Activated naive CD8-positive, alpha-beta T cell treated with anti-CD3 and anti-CD28 coated beads for 36 hours (primary cell): ENCODE results near the gene KCNQ1. TPM values are rescaled to one million over a fixed set of nuclear protein-coding genes. Genes with fewer than 3 reads are reported as not detected.
"Not testable (repeated sequence)": the region's sequence is repeated elsewhere in the genome, so short reads cannot be mapped to it uniquely, and the experiment has no call there.

Experiments
- DNase-seq: peaks from one replicate; pipeline ENCODE4 v3.0.0; 2021
- H3K27ac Mint-ChIP-seq: one replicate; pipeline ENCODE4 v1.8.0; 2022; ENCODE audit warnings: mild to moderate bottlenecking, moderate library complexity, mixed read lengths
- H3K27me3 Mint-ChIP-seq: one replicate; pipeline ENCODE4 v1.8.0; 2022; ENCODE audit warnings: mild to moderate bottlenecking, mixed read lengths
- H3K36me3 Mint-ChIP-seq: one replicate; pipeline ENCODE4 v1.8.0; 2021; ENCODE audit warnings: mild to moderate bottlenecking, mixed read lengths
- H3K4me1 Mint-ChIP-seq: one replicate; pipeline ENCODE4 v1.8.0; 2021; ENCODE audit warnings: mixed read lengths
- H3K4me3 Mint-ChIP-seq: one replicate; pipeline ENCODE4 v1.8.0; 2022; ENCODE audit warnings: mild to moderate bottlenecking, moderate library complexity, mixed read lengths
- H3K9me3 Mint-ChIP-seq: one replicate; pipeline ENCODE4 v1.8.0; 2022; ENCODE audit warnings: mixed read lengths
- total RNA-seq, 2 experiments: library from RNA; stranded (reverse); gene quantifications; one replicate each; pipeline ENCODE4 v1.2.3, GENCODE V29; 2021

KCNQ1 gene
- total RNA-seq, 2 experiments from 2014 or later, result 6.7 to 9.6 TPM

- DNase-seq, result no peak
- Mint-ChIP-seq H3K27me3 (no peaks in the 10 kb centered on the region), H3K27ac (no peak overlapping the region), H3K4me1 (no peaks in the 10 kb centered on the region), H3K4me3 (no peak overlapping the region), H3K9me3 (peaks cover 41% of the 10 kb centered on the region), H3K36me3 (peaks cover 65% of the 10 kb centered on the region)
Measured at GRCh38 chr11:2631161-2631560, 186.4 kb downstream of the KCNQ1 start.

GRCh38 chr11:2639763-2640162, 195.0 kb downstream of the KCNQ1 start:
- not testable (repeated sequence) for H3K27me3 Mint-ChIP-seq, DNase-seq, H3K4me1 Mint-ChIP-seq, H3K4me3 Mint-ChIP-seq, H3K27ac Mint-ChIP-seq
- H3K9me3 Mint-ChIP-seq, result peaks cover 71% of the 10 kb centered on the region
- peaks cover 62% of the 10 kb centered on the region for H3K36me3 Mint-ChIP-seq

DNA sequence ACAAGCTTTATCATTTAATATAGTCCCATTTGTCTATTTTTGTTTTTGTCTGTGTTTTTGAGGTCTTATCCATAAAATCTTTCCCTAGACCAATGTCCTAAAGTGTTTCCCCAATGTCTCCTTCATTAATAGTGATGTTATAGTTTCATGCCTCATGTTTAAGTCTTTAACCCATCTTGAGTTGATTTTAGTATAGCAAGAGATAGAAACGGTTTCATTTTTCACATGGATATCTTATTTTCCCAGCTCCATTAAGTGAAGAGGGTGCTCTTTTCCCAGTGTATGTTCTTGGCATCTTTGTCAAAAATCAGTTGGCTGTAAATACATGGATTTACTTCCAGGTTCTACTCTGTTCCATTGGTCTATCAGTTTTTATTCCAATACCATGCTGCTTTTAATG, 196.8 kb downstream of the KCNQ1 start:
- Mint-ChIP-seq H3K9me3 (peaks cover 67% of the 10 kb centered on the region), H3K27ac (no peak overlapping the region), H3K4me1 (no peaks in the 10 kb centered on the region)

DNA sequence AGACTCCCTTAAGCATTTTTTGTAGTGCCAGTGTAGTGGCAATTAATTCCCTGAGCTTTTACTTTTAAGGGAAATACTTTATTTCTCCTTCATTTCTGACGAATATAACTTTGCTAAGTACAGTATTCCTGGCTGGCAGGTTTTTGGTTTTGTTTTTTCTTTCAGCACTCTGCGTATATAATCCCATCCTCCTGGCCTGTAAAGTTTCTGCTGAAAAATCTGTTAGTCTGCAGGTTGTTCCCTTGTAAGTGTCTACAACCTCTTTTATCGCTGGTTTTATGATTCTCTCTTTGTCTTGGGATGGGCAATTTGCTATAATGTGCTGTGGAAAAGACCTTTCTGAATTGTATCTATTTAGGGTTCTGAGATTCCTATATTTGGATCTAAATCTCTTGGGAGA, 198.9 kb downstream of the KCNQ1 start:
- peaks cover 65% of the 10 kb centered on the region for H3K36me3 Mint-ChIP-seq
- H3K4me1 Mint-ChIP-seq, result no peaks in the 10 kb centered on the region
- no peaks in the 10 kb centered on the region for H3K27me3 Mint-ChIP-seq
- no peak overlapping the region for H3K27ac Mint-ChIP-seq
- H3K4me3 Mint-ChIP-seq, result no peak overlapping the region
- no peak for DNase-seq
- peaks cover 58% of the 10 kb centered on the region for H3K9me3 Mint-ChIP-seq

More for the DNA sequence above, 196.8 kb downstream of the KCNQ1 start:
- no peaks in the 10 kb centered on the region for H3K27me3 Mint-ChIP-seq
- H3K36me3 Mint-ChIP-seq, result peaks cover 63% of the 10 kb centered on the region
- no peak overlapping the region for H3K4me3 Mint-ChIP-seq
- DNase-seq, result no peak

- no peak for DNase-seq
- Mint-ChIP-seq H3K27ac (no peak overlapping the region), H3K27me3 (no peaks in the 10 kb centered on the region), H3K36me3 (peaks cover 71% of the 10 kb centered on the region), H3K9me3 (peaks cover 62% of the 10 kb centered on the region), H3K4me1 (no peaks in the 10 kb centered on the region), H3K4me3 (no peak overlapping the region)
Measured at GRCh38 chr11:2644844-2645778, 200.3 kb downstream of the KCNQ1 start.

DNA sequence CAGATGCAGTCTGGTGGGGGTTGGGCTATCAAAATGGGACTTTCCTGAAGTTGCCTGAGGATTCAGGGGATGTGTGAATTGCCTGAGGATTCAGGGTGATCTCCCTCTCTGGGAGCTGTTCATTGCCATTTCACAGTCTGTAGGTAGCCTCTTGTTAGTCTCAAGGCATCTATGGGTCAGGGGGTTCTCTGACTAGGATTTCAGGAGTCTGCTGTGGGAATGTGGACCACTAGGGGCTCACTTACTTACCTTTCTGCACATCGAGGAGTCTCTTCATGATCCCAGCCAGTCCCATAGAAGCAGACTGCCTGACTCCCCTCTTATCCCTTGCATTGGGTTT, 200.9 kb downstream of the KCNQ1 start:
- Mint-ChIP-seq H3K36me3 (peaks cover 71% of the 10 kb centered on the region), H3K27me3 (no peaks in the 10 kb centered on the region), H3K4me3 (no peak overlapping the region), H3K4me1 (no peaks in the 10 kb centered on the region), H3K27ac (no peak overlapping the region), H3K9me3 (peaks cover 60% of the 10 kb centered on the region)
- DNase-seq, result no peak

DNA sequence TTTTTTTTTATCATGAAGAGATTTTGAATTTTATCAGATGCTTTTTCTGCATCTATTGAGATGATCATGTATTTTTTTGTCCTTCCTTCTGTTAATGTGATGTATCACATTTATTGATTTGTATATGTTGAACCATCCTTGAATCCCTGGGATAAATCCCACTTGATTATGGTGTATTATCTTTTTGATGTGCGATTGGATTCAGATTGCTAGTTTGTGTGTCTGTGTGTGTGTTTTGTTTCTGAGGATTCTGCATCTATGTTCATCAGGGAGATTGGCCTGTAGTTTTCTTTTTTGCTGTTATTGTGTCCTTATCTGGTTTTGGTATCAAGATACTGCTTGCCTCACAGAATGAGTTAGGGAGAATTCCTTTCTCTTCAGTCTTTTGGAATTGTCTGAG, 202.4 kb downstream of the KCNQ1 start:
- Mint-ChIP-seq H3K27me3 (no peaks in the 10 kb centered on the region), H3K27ac (no peak overlapping the region), H3K9me3 (peaks cover 50% of the 10 kb centered on the region), H3K4me3 (no peak overlapping the region), H3K4me1 (no peaks in the 10 kb centered on the region), H3K36me3 (peaks cover 66% of the 10 kb centered on the region)
- no peak for DNase-seq

- H3K4me1 Mint-ChIP-seq, result no peaks in the 10 kb centered on the region
- no peak overlapping the region for H3K4me3 Mint-ChIP-seq
- H3K36me3 Mint-ChIP-seq, result peaks cover 60% of the 10 kb centered on the region
- no peaks in the 10 kb centered on the region for H3K27me3 Mint-ChIP-seq
- no peak overlapping the region for H3K27ac Mint-ChIP-seq
- no peak for DNase-seq
- peaks cover 44% of the 10 kb centered on the region for H3K9me3 Mint-ChIP-seq
Measured at GRCh38 chr11:2647953-2648352, 203.1 kb downstream of the KCNQ1 start.

GRCh38 chr11:2649400-2649799, 204.6 kb downstream of the KCNQ1 start:
- DNase-seq, result no peak
- Mint-ChIP-seq H3K27me3 (no peaks in the 10 kb centered on the region), H3K27ac (no peak overlapping the region), H3K36me3 (peaks cover 46% of the 10 kb centered on the region), H3K4me3 (no peak overlapping the region), H3K9me3 (peaks cover 33% of the 10 kb centered on the region), H3K4me1 (no peaks in the 10 kb centered on the region)

DNA sequence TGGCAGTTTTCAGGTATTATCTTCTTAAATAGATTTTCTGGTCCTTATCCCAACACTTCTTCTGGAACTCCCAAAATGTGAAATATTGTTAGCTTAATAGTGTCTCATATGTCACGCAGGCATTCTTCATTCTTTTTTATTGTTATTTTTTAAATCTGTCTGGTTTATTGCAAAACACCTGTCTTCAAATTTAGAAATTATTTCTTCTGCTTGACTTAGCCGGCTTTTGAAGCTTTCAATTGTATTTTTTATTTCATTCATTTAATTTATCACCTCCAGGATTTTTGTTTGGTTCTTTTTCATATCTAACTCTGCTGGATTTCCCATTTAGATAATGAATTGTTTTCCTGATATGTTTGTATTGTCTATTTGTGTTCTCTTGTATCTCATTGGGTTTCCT, 205.0 kb downstream of the KCNQ1 start:
- no peaks in the 10 kb centered on the region for H3K27me3 Mint-ChIP-seq
- H3K4me1 Mint-ChIP-seq, result no peaks in the 10 kb centered on the region
- no peak overlapping the region for H3K27ac Mint-ChIP-seq
- no peak for DNase-seq
- peaks cover 29% of the 10 kb centered on the region for H3K9me3 Mint-ChIP-seq
- H3K4me3 Mint-ChIP-seq, result no peak overlapping the region
- peaks cover 41% of the 10 kb centered on the region for H3K36me3 Mint-ChIP-seq

- peaks cover 29% of the 10 kb centered on the region for H3K9me3 Mint-ChIP-seq
- peaks cover 39% of the 10 kb centered on the region for H3K36me3 Mint-ChIP-seq
- H3K27me3 Mint-ChIP-seq, result no peaks in the 10 kb centered on the region
- no peak overlapping the region for H3K4me3 Mint-ChIP-seq
- DNase-seq, result no peak
- H3K27ac Mint-ChIP-seq, result no peak overlapping the region
- no peaks in the 10 kb centered on the region for H3K4me1 Mint-ChIP-seq
Measured at GRCh38 chr11:2650343-2650867, 205.6 kb downstream of the KCNQ1 start.

DNA sequence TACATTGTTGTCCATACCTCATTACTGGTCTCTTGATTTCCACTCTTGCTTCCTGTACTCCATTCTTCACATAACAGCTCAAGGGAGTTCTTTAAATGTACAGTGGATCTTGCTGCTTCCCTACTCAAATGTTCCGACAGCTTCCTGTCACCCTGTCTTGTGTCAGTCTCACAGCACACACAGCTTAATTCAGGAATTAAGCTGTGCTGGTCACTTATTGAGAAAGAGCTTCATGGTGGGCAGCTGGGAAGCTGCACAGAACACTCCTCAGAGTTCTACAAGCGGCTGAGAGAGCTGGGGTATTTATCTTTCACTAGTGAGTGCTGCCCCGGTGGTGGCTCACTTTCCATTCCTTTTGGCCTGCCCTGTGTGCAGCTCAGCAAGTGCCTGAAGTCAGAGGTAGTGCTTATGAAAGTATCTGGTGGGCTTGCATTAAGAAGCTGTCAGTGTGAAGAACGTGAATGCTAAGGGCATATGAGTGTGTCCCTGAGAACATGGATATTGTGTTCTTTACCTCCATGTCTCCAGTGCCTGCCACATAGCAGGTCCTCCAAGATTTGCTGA, 206.3 kb downstream of the KCNQ1 start:
- no peak overlapping the region for H3K4me3 Mint-ChIP-seq
- H3K27me3 Mint-ChIP-seq, result no peaks in the 10 kb centered on the region
- H3K9me3 Mint-ChIP-seq, result peaks cover 29% of the 10 kb centered on the region
- DNase-seq, result no peak
- no peak overlapping the region for H3K27ac Mint-ChIP-seq
- H3K4me1 Mint-ChIP-seq, result peaks cover 6% of the 10 kb centered on the region
- H3K36me3 Mint-ChIP-seq, result peaks cover 36% of the 10 kb centered on the region

GRCh38 chr11:2651826-2652271, 207.0 kb downstream of the KCNQ1 start:
- Mint-ChIP-seq H3K4me3 (no peak overlapping the region), H3K27me3 (no peaks in the 10 kb centered on the region), H3K27ac (no peak overlapping the region), H3K9me3 (peaks cover 29% of the 10 kb centered on the region), H3K36me3 (peaks cover 36% of the 10 kb centered on the region), H3K4me1 (peaks cover 10% of the 10 kb centered on the region)
- no peak for DNase-seq

DNA sequence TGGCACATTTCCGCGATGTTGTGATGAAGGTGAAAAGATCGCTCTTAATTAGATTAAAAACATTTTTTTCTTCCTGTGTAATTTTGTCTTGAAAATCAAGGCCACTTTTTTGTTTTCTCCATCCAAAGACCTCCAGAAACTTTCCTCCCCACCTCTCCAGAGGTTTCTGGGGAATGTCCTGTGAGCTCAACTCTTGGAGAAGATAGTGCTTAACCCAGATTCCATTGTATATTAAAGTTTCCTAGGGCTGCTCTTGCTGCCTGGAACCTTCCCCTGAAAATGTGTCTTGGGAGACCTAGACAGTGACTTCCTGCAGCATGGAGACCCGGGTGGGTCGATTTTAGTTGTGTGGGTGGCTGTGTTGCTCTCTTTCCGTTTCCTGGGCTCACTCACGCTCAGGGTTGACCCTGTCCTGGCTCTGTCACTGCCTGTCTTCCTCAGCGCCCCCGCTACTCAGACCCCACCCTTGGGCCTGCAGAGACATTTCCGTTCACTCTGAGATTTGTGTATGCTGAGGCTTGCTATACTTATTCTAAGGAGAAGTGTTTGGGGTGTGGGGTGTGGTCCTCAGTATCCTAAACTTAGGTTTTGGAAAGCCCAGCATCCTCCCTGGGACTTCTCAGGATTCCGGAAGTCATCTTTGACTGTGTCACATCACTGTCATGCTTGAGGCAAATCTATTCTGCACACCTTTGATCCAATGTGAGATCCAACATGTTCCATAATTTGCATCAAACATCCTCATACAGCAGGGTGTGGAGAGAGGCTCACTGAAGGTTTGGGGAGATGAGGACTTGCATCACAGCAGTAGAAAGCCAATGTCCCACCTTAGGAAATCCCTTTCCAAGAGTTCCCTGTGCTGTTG, 207.8 kb downstream of the KCNQ1 start:
- peaks cover 29% of the 10 kb centered on the region for H3K36me3 Mint-ChIP-seq
- no peak overlapping the region for H3K27ac Mint-ChIP-seq
- DNase-seq, result no peak
- peaks cover 24% of the 10 kb centered on the region for H3K9me3 Mint-ChIP-seq
- H3K4me1 Mint-ChIP-seq, result peaks cover 10% of the 10 kb centered on the region
- no peaks in the 10 kb centered on the region for H3K27me3 Mint-ChIP-seq
- no peak overlapping the region for H3K4me3 Mint-ChIP-seq

DNA sequence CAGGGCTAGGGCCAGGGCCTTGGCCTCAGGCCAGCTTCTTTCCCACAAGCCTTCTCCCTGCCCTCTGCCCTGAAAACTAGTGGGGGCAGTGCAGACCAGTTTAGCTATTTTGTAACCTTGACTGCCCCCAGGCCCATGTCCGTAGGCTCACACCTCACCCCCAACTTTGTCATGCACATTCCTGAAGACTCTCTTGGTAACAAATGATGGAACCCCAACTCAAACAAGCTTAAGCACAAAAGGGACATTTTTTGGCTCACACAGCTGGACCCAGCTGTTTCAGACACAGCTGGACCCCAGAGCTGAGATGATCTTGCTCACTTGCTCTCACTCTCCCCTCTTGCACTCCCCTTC, 208.4 kb downstream of the KCNQ1 start:
- Mint-ChIP-seq H3K4me3 (no peak overlapping the region), H3K27ac (no peak overlapping the region), H3K9me3 (peaks cover 20% of the 10 kb centered on the region), H3K27me3 (no peaks in the 10 kb centered on the region), H3K36me3 (peaks cover 23% of the 10 kb centered on the region), H3K4me1 (peaks cover 10% of the 10 kb centered on the region)
- DNase-seq, result no peak
